ENCODE results near the gene CDKAL1.

- peak; percentile 20; the same call in 1 of the 2 replicates for TF ChIP-seq CTCF (conservative IDR thresholded peaks at IDR 0.05; ENCODE audit: low read depth, low read length)
- no peak for TF ChIP-seq EZH2 (IDR thresholded peaks at IDR 0.05; ENCODE audit: low read length, unreplicated experiment)
- no peak for TF ChIP-seq EZH2phosphoT487 (IDR thresholded peaks at IDR 0.05; ENCODE audit: borderline replicate concordance, low read length)
Measured at GRCh38 chr6:20936949-20937348, 402.7 kb downstream of the CDKAL1 start.
